ENCODE data around the gene ATP2B2. TPM values are rescaled to one million over a fixed set of nuclear protein-coding genes. Genes with fewer than 3 reads are reported as not detected.

The ATP2B2 gene
- total RNA-seq, 1 experiment from 2014 or later: not detected

DNA sequence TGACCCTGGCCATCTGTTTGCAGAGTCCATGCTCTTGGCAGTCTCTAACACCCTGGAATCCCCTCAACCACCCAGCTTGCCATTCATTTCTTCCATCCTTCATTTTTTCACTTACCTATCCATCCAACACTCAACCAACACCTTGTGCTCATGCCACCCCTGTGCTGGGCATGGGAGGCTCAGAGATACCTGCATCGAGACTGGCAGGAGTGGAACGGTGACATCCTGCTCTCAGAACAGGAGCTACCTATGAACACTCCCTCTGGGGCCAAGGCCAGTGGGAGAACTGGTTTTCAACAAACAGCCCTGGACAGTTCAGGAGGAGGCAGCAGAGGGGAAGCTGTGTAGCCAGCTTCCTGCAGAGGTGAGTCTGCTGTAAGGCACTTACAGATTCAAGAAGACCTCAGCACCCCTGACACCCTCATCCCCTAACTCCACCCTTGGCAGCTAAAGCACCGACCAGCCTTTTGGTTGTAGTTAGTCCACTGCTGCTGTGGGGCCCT, 19.5 kb upstream of the ATP2B2 start:
- no peak for DNase-seq
- Mint-ChIP-seq H3K27ac (ENCODE audit: unreplicated experiment) (no peak overlapping the region), H3K9me3 (ENCODE audit: unreplicated experiment) (no peaks in the 10 kb centered on the region), H3K36me3 (ENCODE audit: insufficient read depth, unreplicated experiment) (no peaks in the 10 kb centered on the region), H3K27me3 (ENCODE audit: insufficient read depth, unreplicated experiment) (peaks cover 23% of the 10 kb centered on the region), H3K4me1 (ENCODE audit: low read depth, unreplicated experiment) (no peaks in the 10 kb centered on the region), H3K4me3 (ENCODE audit: unreplicated experiment) (no peak overlapping the region)
- intact Hi-C loops (cut with micrococcal nuclease; ENCODE audit: unreplicated experiment): no loop called here
- BruUV-seq (replicated peaks): no TSS peak
- CTCF ChIA-PET: no interaction called here
- TF ChIP-seq CTCF (IDR thresholded peaks at IDR 0.05; ENCODE audit: insufficient read depth in 1 of 2, low read depth in 1 of 2, low read length in 1 of 2, severe bottlenecking in 1 of 2, unreplicated experiment in 1 of 2): no peak
- Histone ChIP-seq H3K27me3 (replicated peaks; ENCODE audit: control insufficient read depth, insufficient read depth, low read length) (no peaks in the 10 kb centered on the region; the same call in none of the 2 replicates), H3K9me3 (no peaks in the 10 kb centered on the region), H3K36me3 (ENCODE audit: control insufficient read depth, insufficient read depth, low read length) (no peaks in the 10 kb centered on the region), H3K4me3 (ENCODE audit: low read depth, low read length) (no peak overlapping the region), H3K4me1 (no peaks in the 10 kb centered on the region)
- POLR2A ChIA-PET: no interaction called here

DNA sequence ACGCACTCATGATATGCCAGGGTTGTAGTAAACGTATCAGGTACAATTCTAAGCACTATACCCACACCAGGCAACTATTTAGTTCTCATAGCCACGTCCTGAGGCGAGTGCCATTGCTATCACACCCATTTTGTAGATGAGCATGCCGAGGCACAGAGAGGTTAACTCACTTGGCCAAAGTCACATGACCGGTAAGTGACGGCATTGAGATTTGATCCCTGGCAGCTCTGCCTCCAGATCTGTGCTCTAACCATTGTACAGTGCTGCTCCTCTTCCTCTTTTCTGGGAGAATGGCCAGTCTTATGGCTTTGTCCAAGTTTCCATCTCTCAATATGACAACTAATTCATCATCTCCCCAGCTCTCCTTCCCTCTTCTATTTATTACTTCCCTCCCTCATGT, 18.9 kb upstream of the ATP2B2 start:
- intact Hi-C loops (cut with micrococcal nuclease; ENCODE audit: unreplicated experiment): no loop called here
- H3K9me3 Mint-ChIP-seq (ENCODE audit: unreplicated experiment): no peaks in the 10 kb centered on the region
- no peak overlapping the region for H3K27ac Mint-ChIP-seq (ENCODE audit: unreplicated experiment)
- H3K36me3 Mint-ChIP-seq (ENCODE audit: insufficient read depth, unreplicated experiment): no peaks in the 10 kb centered on the region
- no peaks in the 10 kb centered on the region for H3K4me1 Mint-ChIP-seq (ENCODE audit: low read depth, unreplicated experiment)
- Histone ChIP-seq H3K4me1 (no peaks in the 10 kb centered on the region), H3K4me3 (ENCODE audit: low read depth, low read length) (no peak overlapping the region), H3K27me3 (replicated peaks; ENCODE audit: control insufficient read depth, insufficient read depth, low read length) (no peaks in the 10 kb centered on the region; the same call in none of the 2 replicates), H3K9me3 (no peaks in the 10 kb centered on the region), H3K36me3 (ENCODE audit: control insufficient read depth, insufficient read depth, low read length) (no peaks in the 10 kb centered on the region)
- no peak for TF ChIP-seq CTCF (IDR thresholded peaks at IDR 0.05; ENCODE audit: insufficient read depth in 1 of 2, low read depth in 1 of 2, low read length in 1 of 2, severe bottlenecking in 1 of 2, unreplicated experiment in 1 of 2)
- ChIA-PET POLR2A (no interaction called here), CTCF (no interaction called here)
- H3K27me3 Mint-ChIP-seq (ENCODE audit: insufficient read depth, unreplicated experiment): peaks cover 20% of the 10 kb centered on the region
- no peak overlapping the region for H3K4me3 Mint-ChIP-seq (ENCODE audit: unreplicated experiment)
- no peak for DNase-seq
- no TSS peak for BruUV-seq (replicated peaks)

DNA sequence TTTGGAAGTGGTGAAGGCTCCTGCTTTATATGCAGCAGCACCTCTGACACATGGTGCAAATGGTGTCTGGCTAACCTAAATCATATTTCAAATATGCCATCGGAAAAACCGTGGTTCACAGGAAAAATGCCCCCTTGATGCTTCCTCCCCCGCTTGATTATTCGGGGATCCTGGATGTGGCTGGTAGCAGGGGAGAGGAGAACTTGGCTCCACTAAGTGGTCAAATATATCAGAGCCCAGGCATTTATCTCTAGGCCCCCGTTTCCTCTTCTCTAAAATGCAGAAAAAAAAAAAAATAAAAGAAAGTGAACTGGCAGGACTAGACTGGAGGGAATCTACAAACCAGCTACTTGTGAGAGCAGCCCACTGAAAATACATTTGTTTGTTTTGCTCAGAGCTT, 18.2 kb upstream of the ATP2B2 start:
- Histone ChIP-seq H3K4me3 (ENCODE audit: low read depth, low read length) (no peak overlapping the region), H3K27me3 (replicated peaks; ENCODE audit: control insufficient read depth, insufficient read depth, low read length) (no peaks in the 10 kb centered on the region; the same call in none of the 2 replicates), H3K4me1 (no peaks in the 10 kb centered on the region), H3K36me3 (ENCODE audit: control insufficient read depth, insufficient read depth, low read length) (no peaks in the 10 kb centered on the region), H3K9me3 (no peaks in the 10 kb centered on the region)
- Mint-ChIP-seq H3K9me3 (ENCODE audit: unreplicated experiment) (no peaks in the 10 kb centered on the region), H3K4me1 (ENCODE audit: low read depth, unreplicated experiment) (no peaks in the 10 kb centered on the region), H3K36me3 (ENCODE audit: insufficient read depth, unreplicated experiment) (no peaks in the 10 kb centered on the region), H3K27me3 (ENCODE audit: insufficient read depth, unreplicated experiment) (peaks cover 27% of the 10 kb centered on the region), H3K4me3 (ENCODE audit: unreplicated experiment) (no peak overlapping the region), H3K27ac (ENCODE audit: unreplicated experiment) (no peak overlapping the region)
- no TSS peak for BruUV-seq (replicated peaks)
- ChIA-PET CTCF (no interaction called here), POLR2A (no interaction called here)
- DNase-seq: no peak
- intact Hi-C loops (cut with micrococcal nuclease; ENCODE audit: unreplicated experiment): no loop called here
- no peak for TF ChIP-seq CTCF (IDR thresholded peaks at IDR 0.05; ENCODE audit: insufficient read depth in 1 of 2, low read depth in 1 of 2, low read length in 1 of 2, severe bottlenecking in 1 of 2, unreplicated experiment in 1 of 2)
